ENCODE results near the gene MYH7.

The MYH7 gene

GRCh38 chr14:23435543-23436326 lies at the start of gene MYH7:
Gene MYH7 (minus strand): TSS chr14:23435660. CDS start chr14:23433732, 1,928 bp downstream.
- no peak for DNase-seq

GRCh38 chr14:23483236-23483854 lies 47.9 kb upstream of the MYH7 start:
- DNase-seq = peak; percentile 85 to 89

GRCh38 chr14:23482823-23483148 lies 47.3 kb upstream of the MYH7 start:
- DNase-seq = no peak

GRCh38 chr14:23481979-23482822 lies 46.7 kb upstream of the MYH7 start:
- DNase-seq = peak; percentile 1 to 25

DNA sequence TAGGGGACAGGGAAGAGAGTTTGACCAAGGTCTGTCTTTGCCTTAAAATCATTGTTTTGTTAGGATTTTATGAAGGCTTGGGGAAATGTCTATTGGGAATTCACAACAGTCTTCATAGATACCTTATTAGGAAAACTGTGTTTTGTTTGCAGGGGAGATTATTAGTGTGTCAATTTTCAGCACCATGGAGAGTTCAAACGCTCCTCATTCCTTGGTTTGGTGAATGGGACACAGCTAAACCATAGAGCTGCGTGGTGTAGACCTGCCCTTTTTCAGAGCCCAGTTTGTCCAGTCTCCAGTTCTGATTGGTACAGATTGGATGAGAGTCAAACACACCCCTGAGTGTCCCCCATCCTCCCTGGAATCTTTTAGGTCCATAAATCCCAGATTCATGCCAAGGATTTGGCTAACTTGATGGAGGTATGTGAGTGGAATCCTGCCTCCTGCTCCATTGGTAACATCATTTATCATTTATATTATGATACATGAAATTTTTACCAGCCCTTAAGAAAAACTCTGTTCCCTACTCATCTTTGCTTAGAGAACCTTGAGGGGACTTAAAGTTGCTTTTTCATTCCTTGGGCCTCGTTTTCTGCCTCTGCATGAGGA lies 46.0 kb upstream of the MYH7 start:
- DNase-seq = no peak

DNA sequence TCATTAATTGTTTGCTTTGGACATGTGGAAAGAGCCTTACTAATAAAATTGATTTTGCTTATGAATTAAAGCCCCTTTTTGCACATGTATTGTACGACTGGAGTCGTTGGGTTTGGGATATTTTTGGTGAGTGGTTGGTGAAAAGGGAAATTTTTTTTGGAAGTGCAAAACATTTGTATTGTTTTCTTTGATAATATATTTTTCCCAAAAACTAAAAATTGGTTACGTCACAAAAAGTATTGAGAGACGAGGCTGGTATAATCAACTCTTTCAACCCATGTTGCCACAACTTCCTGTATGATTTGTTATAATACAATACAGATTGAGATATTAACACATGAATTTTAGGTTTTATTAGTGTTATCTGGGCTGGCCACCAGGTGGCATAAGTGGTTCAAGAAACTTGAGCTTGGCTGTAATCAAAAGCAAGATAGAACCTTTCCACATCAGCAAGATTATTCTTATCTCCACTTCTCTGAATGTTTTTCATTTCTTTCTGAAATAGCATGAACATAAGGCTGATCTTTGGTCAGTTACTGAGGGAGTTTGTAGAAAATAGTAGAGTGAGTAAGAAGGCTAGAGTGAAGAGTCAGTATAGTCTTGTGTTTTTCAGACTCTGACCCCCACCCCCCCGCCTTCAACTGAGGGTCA lies 42.8 kb upstream of the MYH7 start:
- peak; percentile 37 to 64 for DNase-seq

GRCh38 chr14:23470947-23471346 lies 35.5 kb upstream of the MYH7 start:
- DNase-seq = no peak

GRCh38 chr14:23469906-23470403 lies 34.5 kb upstream of the MYH7 start:
- no peak for DNase-seq

GRCh38 chr14:23469127-23469905 lies 33.9 kb upstream of the MYH7 start, which contains the start of gene NGDN:
Gene NGDN (plus strand): TSS chr14:23469703. CDS start chr14:23469716, 13 bp downstream.
- peak; percentile 100 for DNase-seq

GRCh38 chr14:23468704-23469126 lies 33.3 kb upstream of the MYH7 start:
- DNase-seq = no peak

DNA sequence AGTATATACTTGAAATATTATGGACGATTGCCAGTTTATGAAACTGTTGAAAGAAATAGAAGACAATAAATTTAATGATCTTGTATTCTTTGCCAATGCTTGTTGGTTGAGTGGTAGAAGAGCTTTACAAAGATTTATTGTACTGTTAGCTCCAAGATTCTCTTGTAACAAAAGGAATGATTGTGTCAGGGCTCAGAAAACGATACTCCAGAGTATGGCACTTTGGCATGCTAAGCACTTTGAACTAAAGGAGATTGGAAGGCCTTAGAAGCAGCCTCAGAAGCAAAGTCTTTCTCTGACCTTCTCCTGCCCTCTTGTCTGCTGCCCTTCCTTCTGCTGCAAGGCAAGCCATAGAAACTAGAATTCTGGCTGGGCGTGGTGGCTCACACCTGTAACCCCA lies 29.8 kb upstream of the MYH7 start:
- no peak for DNase-seq

GRCh38 chr14:23464700-23465099 lies 29.2 kb upstream of the MYH7 start:
- no peak for DNase-seq

DNA sequence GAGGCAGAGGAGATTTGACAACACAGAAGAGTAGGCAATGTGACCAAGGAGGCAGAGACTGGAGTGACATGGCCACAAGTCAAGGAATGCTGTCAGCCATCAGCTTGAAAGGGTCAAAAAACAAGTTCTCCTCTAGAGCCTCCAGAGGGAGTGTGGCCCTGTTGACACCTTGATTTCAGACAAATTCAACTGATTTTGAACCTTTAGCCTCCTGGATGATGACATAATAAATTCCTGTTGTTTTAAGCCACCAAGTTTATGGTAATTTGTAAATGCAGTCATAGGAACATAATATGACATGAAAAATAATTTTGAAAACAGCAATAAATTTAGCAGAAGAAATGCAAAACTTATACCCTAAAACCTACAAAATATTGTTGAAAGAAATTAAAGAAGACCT lies 25.5 kb upstream of the MYH7 start:
- no peak for DNase-seq

DNA sequence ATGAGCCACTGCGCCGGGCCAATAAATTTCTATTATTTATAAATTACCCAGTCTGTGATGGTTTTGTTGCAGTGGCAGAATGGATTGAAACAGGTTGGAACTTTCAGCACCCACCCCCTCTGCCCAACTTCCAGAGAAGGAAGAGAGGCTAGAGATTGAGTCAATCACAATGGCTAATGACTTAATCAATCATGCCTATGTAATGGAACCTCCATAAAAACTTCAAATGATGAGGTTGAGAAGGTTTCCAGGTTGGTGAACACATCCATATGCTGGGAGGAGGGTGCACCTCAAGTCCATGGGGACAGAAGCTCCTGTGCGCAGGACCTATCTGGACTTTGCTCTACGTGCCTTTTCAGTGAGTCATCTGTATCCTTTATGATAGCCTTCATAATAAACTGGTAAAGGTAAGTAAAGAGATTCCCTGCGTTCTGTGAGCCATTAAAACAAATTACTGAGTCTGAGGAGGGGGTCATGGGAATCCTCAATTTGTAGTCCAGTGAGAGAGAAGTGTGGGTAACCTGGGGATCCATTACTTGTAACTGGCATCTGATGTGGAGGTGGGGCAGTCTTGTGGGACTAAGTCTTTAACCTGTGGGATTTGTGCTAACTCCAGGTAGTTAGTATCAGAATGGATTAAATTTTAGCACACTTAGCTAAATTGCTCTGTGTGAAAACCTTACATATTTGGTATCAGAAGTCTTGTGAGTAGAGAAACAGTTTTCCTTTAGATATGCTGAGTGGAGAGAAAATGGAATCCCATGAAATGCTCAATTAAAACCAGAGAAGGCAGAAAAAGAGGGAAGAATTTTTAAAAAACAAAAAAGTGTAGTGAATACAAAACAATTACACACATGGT lies 22.4 kb upstream of the MYH7 start:
- no peak for DNase-seq

GRCh38 chr14:23456883-23457586 lies 21.6 kb upstream of the MYH7 start:
- DNase-seq = peak in 1 of 2 experiments; percentile 6

GRCh38 chr14:23454445-23454856 lies 19.0 kb upstream of the MYH7 start:
- DNase-seq = no peak

DNA sequence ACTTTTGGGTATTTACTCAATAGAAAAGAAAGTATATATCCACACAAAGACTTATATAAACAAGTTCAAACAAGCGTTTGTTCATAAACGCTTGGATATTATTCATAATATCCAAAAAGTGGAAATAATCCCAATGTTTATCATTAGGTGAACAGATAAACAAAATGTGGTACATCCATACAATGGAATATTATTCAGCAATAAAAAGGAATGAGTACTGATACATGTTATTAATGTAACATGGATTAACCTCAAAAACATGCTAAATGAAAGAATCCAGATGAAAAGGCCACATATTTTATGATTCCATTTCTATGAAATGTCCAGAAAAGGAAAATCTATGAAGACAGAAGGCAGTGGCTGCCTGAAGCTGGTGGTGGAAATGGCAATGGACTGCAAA lies 16.8 kb upstream of the MYH7 start:
- DNase-seq = no peak

DNA sequence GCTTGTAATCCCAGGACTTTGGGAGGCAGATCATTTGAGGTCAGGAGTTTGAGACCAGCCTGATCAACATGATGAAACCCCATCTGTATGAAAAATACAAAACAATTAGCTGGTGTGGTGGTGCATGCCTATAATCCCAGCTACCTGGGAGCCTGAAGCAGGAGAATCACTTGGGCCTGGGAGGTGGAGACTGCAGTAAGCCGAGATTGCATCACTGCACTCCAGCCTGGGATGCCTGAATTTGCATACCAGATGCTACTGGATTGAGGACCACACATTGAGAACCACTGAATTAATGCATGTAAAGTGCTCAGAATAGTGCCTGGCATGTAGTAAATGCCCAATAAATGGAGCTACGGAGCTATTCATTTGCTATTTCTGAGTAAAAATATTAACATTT lies 14.9 kb upstream of the MYH7 start:
- no peak for DNase-seq

DNA sequence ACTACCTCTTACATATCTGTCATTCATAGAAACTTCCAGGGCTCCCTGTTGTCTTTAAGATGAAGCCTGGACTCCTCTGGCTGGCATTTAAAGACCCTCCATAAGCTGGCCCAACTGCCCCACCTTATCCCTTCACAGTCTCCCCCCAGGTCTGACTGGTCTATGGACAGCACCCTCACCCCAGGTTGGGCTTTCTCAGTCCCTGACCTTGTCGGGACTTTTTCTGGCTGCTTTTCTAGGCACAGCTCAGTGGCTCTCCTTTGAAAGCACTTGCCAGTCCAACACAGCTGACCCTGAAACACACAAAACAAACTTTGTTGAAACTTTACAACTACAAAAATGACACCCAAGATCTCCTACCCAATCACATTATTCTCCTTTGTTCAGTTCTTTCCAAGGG lies 13.9 kb upstream of the MYH7 start:
- no peak for DNase-seq

All from SHP77 (cell line).